NCI-H146 treated with DMSO at 0.1 percent for 48 hours (cell line): ENCODE results near the gene COMP.
A peak's percentile ranks its signal among the peaks of the same experiment; 100 is the strongest.

ENCODE experiments used
- DNase-seq: peaks from one replicate; lab custom pipeline; 2025; ENCODE audit not compliant: unreplicated experiment; lab: John Stamatoyannopoulos, UW

COMP gene

GRCh38 chr19:18804139-18804601 lies 13.1 kb upstream of the COMP start:
- DNase-seq = no peak

GRCh38 chr19:18803550-18804138 lies 12.5 kb upstream of the COMP start:
- DNase-seq = no peak

GRCh38 chr19:18802354-18802753 lies 11.2 kb upstream of the COMP start:
- DNase-seq = no peak

- DNase-seq = no peak
Measured at GRCh38 chr19:18800636-18801035, 9.5 kb upstream of the COMP start.

- DNase-seq = no peak
Measured at GRCh38 chr19:18800079-18800478, 9.0 kb upstream of the COMP start.

GRCh38 chr19:18799389-18799970 lies 8.4 kb upstream of the COMP start:
- no peak for DNase-seq

- peak; percentile 52 for DNase-seq
Measured at GRCh38 chr19:18798384-18799352, 7.6 kb upstream of the COMP start.

- no peak for DNase-seq
Measured at GRCh38 chr19:18796239-18796638, 5.1 kb upstream of the COMP start.

GRCh38 chr19:18795540-18795939 lies 4.4 kb upstream of the COMP start:
- DNase-seq = no peak

- no peak for DNase-seq
Measured at GRCh38 chr19:18794692-18795091, 3.6 kb upstream of the COMP start.

GRCh38 chr19:18794029-18794313 lies 2.9 kb upstream of the COMP start:
- no peak for DNase-seq

GRCh38 chr19:18793144-18794028 lies 2.3 kb upstream of the COMP start:
- DNase-seq = no peak

- DNase-seq = no peak
Measured at GRCh38 chr19:18792661-18793060, 1.6 kb upstream of the COMP start.

GRCh38 chr19:18791315-18791678 lies 192 bp upstream of the COMP start:
- no peak for DNase-seq

GRCh38 chr19:18789883-18790565 lies 1.1 kb downstream of the COMP start:
- peak; percentile 55 for DNase-seq

- no peak for DNase-seq
Measured at GRCh38 chr19:18789422-18789869, 1.7 kb downstream of the COMP start.

GRCh38 chr19:18788529-18789421 lies 2.3 kb downstream of the COMP start:
- no peak for DNase-seq

GRCh38 chr19:18785179-18786124 lies 5.7 kb downstream of the COMP start:
- DNase-seq = peak; percentile 56

GRCh38 chr19:18784786-18785120 lies 6.4 kb downstream of the COMP start:
- DNase-seq = no peak
